Uterus (tissue), 2 donors: Measurements from ENCODE around the gene CORO6.

ENCODE experiments used
- CTCF ChIP-seq, 4 experiments: fragments of 200-600 bp in 2 of 4; fragments of 450-650 bp in 2 of 4; sonication (generic) in 2 of 4; IDR thresholded peaks; one replicate each; pipeline ENCODE4 v1.5.1; 2016 to 2019; ENCODE audit warnings: antibody characterized with exemption in 4 of 4, mild to moderate bottlenecking in 2 of 4, moderate library complexity in 1 of 4
- POLR2A ChIP-seq, 2 donors: fragments of 450-650 bp; IDR thresholded peaks; one replicate each; pipeline ENCODE4 v1.6.1; 2016; ENCODE audit warnings: antibody characterized with exemption in 2 of 2, mild to moderate bottlenecking in 1 of 2, moderate library complexity in 1 of 2

GRCh38 chr17:29584452-29585079 lies 38.1 kb downstream of the CORO6 start:
- TF ChIP-seq CTCF (IDR thresholded peaks at IDR 0.05) (no peak), POLR2A (IDR thresholded peaks at IDR 0.05) (no peak)
